Smooth muscle cell (in vitro differentiated cells): Measurements from ENCODE around the gene ZNF362. TPM values are rescaled to one million over a fixed set of nuclear protein-coding genes. Genes with fewer than 3 reads are reported as not detected.

ENCODE experiments used
- DNase-seq: peaks from one replicate; lab custom pipeline; 2025; ENCODE audit not compliant: unreplicated experiment; lab: John Stamatoyannopoulos, UW
- H2AFZ ChIP-seq: fragments of 200-600 bp; sonication (generic); 2 replicates; pipeline ENCODE4 v1.6.0; 2016; ENCODE audit warnings: antibody characterized with exemption, low read depth, mild to moderate bottlenecking
- H3F3A ChIP-seq: fragments of 200-600 bp; sonication (generic); 2 replicates; pipeline ENCODE4 v1.6.0; 2017; ENCODE audit warnings: antibody characterized with exemption, low read depth
- H3K27ac ChIP-seq: fragments of 200-600 bp; sonication (generic); 2 replicates; pipeline ENCODE4 v1.5.1; 2016; ENCODE audit warnings: low read depth, mild to moderate bottlenecking
- H3K27me3 ChIP-seq: fragments of 200-600 bp; sonication (generic); 2 replicates; pipeline ENCODE4 v1.6.1; 2016; ENCODE audit warnings: low read depth, mild to moderate bottlenecking
- H3K36me3 ChIP-seq: fragments of 200-600 bp; sonication (generic); 2 replicates; pipeline ENCODE4 v1.5.1; 2016; ENCODE audit warnings: low read depth
- H3K4me1 ChIP-seq: fragments of 200-600 bp; sonication (generic); 2 replicates; pipeline ENCODE4 v1.5.1; 2016; ENCODE audit warnings: low read depth
- H3K4me2 ChIP-seq: fragments of 200-600 bp; sonication (generic); 2 replicates; pipeline ENCODE4 v1.6.0; 2016; ENCODE audit warnings: mild to moderate bottlenecking
- H3K4me3 ChIP-seq: fragments of 200-600 bp; sonication (generic); 2 replicates; pipeline ENCODE4 v1.5.1; 2016; ENCODE audit warnings: mild to moderate bottlenecking
- H3K79me2 ChIP-seq: fragments of 200-600 bp; sonication (generic); 2 replicates; pipeline ENCODE4 v1.6.0; 2016; ENCODE audit warnings: low read depth, mild to moderate bottlenecking
- H3K9ac ChIP-seq: fragments of 200-600 bp; sonication (generic); 2 replicates; pipeline ENCODE4 v1.6.0; 2016; ENCODE audit warnings: low read depth
- H3K9me3 ChIP-seq: fragments of 200-600 bp; sonication (generic); replicated peaks from 2 replicates; pipeline ENCODE4 v1.5.1; 2016; ENCODE audit warnings: low read depth
- H4K20me1 ChIP-seq: fragments of 200-600 bp; sonication (generic); 2 replicates; pipeline ENCODE4 v1.6.0; 2016; ENCODE audit warnings: low read depth
- CTCF ChIP-seq: fragments of 200-600 bp; sonication (generic); IDR thresholded peaks from 2 replicates; pipeline ENCODE4 v1.5.1; 2017; ENCODE audit warnings: borderline replicate concordance, mild to moderate bottlenecking, antibody characterized with exemption; ENCODE audit not compliant: insufficient read depth, poor library complexity, severe bottlenecking
- WGBS: methylation state at CpG from one replicate; pipeline ENCODE4 v1.1.7; 2016; ENCODE audit warnings: low lambda C conversion rate; 5-methylcytosine and 5-hydroxymethylcytosine counted together
- polyA plus RNA-seq: library from polyadenylated mRNA; unstranded; fragments of >200 nt; fragmentation: Nextera tagmentation; extraction: Ambion mirVana; gene quantifications from 2 replicates; pipeline ENCODE4 v1.2.1, GENCODE V29; 2016
- total RNA-seq: library from RNA; depleted of rRNA; stranded (reverse); fragments of >200 nt; gene quantifications from 2 replicates; pipeline ENCODE4 v1.2.3, GENCODE V29; 2014

The ZNF362 gene
- total and polyA plus RNA-seq, 2 experiments from 2014 or later, result 30.0 to 38.2 TPM

- H3K9me3 ChIP-seq, result no peaks in the 10 kb centered on the region
Measured at GRCh38 chr1:33344896-33345560, 88.7 kb downstream of the ZNF362 start.

DNA sequence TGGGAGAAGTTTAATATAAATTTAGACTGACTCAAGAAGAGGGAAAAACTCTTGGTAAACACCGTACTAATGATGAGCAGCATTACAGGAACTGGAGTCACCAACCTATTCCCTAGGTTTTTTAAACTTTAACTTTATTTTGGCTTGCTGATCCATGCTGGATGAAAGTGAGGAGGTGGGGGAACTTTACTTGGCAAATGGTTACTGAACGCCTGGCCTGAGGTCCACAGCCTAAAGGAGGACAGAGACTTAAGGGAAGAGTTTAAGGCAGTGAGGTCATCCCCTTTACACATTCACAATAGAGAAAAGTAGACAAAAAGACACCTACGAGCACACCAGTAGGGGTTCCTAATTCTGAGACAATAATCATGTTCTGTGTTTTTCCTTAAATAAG is 90.2 kb downstream of the ZNF362 start:
- Histone ChIP-seq H2AFZ (no peak overlapping the region), H3K36me3 (no peaks in the 10 kb centered on the region), H3K4me3 (peak overlapping the region; percentile 87), H3K27ac (peak overlapping the region; percentile 97), H3K27me3 (no peaks in the 10 kb centered on the region), H3K79me2 (peaks cover 77% of the 10 kb centered on the region), H3K4me2 (peak overlapping the region; percentile 91), H3K9me3 (no peaks in the 10 kb centered on the region), H3F3A (peaks cover 37% of the 10 kb centered on the region), H3K4me1 (peaks cover 77% of the 10 kb centered on the region), H3K9ac (peak overlapping the region; percentile 92), H4K20me1 (peaks cover 63% of the 10 kb centered on the region)
- TF ChIP-seq CTCF, result no peak
- no peak for DNase-seq
- WGBS, result 29% methylated on average over 3 of the region's 3 CpGs

More at GRCh38 chr1:33344896-33345560, 88.7 kb downstream of the ZNF362 start:
- no peaks in the 10 kb centered on the region for H3K27me3 ChIP-seq
- peaks cover 49% of the 10 kb centered on the region for H3F3A ChIP-seq
- peak overlapping the region; percentile 91 for H3K4me2 ChIP-seq
- WGBS, result 73% methylated on average over 2 of the region's 2 CpGs
- peaks cover 83% of the 10 kb centered on the region for H3K4me1 ChIP-seq
- H4K20me1 ChIP-seq, result peaks cover 78% of the 10 kb centered on the region
- H2AFZ ChIP-seq, result no peak overlapping the region
- no peak for TF ChIP-seq CTCF
- no peak for DNase-seq
- H3K27ac ChIP-seq, result peak overlapping the region; percentile 97
- H3K4me3 ChIP-seq, result peak overlapping the region; percentile 25
- no peaks in the 10 kb centered on the region for H3K36me3 ChIP-seq
- H3K9ac ChIP-seq, result peak overlapping the region; percentile 92
- H3K79me2 ChIP-seq, result peaks cover 88% of the 10 kb centered on the region

- Histone ChIP-seq H2AFZ (no peak overlapping the region), H3K36me3 (no peaks in the 10 kb centered on the region), H3K9ac (peak overlapping the region; percentile 92), H3K79me2 (peaks cover 72% of the 10 kb centered on the region), H3K9me3 (no peaks in the 10 kb centered on the region), H3K4me1 (peaks cover 72% of the 10 kb centered on the region), H3K4me3 (peak overlapping the region; percentile 87), H3F3A (peaks cover 33% of the 10 kb centered on the region), H4K20me1 (peaks cover 58% of the 10 kb centered on the region), H3K27me3 (no peaks in the 10 kb centered on the region), H3K27ac (peak overlapping the region; percentile 97), H3K4me2 (peak overlapping the region; percentile 91)
- 46% methylated on average over 2 of the region's 2 CpGs for WGBS
- no peak for TF ChIP-seq CTCF
- DNase-seq, result no peak
Measured at GRCh38 chr1:33346927-33347649, 90.8 kb downstream of the ZNF362 start.
